Ascending aorta (tissue), 2 donors: Measurements from ENCODE around the gene FHIT. TPM values are rescaled to one million over a fixed set of nuclear protein-coding genes. Genes with fewer than 3 reads are reported as not detected.
A peak's percentile ranks its signal among the peaks of the same experiment; 100 is the strongest.

Experiments
- DNase-seq, 2 donors: peaks; one replicate each; pipeline ENCODE4 v3.0.0-alpha.2; 2019; ENCODE audit warnings: low spot score in 2 of 2
- H3K27ac ChIP-seq, 2 donors: fragments of 200-600 bp; sonication (generic); one replicate each; pipeline ENCODE4 v1.5.1; 2016 to 2017; ENCODE audit warnings: mild to moderate bottlenecking in 1 of 2
- H3K27me3 ChIP-seq: fragments of 200-600 bp; sonication (generic); one replicate; pipeline ENCODE4 v1.5.1; 2017
- H3K36me3 ChIP-seq, 2 donors: fragments of 200-600 bp; sonication (generic); one replicate each; pipeline ENCODE4 v1.5.1; 2016
- H3K4me1 ChIP-seq, 2 donors: fragments of 200-600 bp; sonication (generic); one replicate each; pipeline ENCODE4 v1.5.1; 2016 to 2017; ENCODE audit warnings: mild to moderate bottlenecking in 1 of 2
- H3K4me3 ChIP-seq, 2 donors: fragments of 200-600 bp; sonication (generic); one replicate each; pipeline ENCODE4 v1.5.1; 2016 to 2017; ENCODE audit warnings: mild to moderate bottlenecking in 1 of 2
- H3K9me3 ChIP-seq, 2 donors: fragments of 200-600 bp; sonication (generic); one replicate each; pipeline ENCODE4 v1.5.1; 2016
- CTCF ChIP-seq, 3 experiments: fragments of 200-600 bp in 2 of 3; fragments of 450-650 bp in 1 of 3; sonication (generic) in 2 of 3; IDR thresholded peaks; one replicate each; pipeline ENCODE4 v1.5.1; 2016 to 2019; ENCODE audit warnings: antibody characterized with exemption in 3 of 3, mild to moderate bottlenecking in 1 of 3, moderate library complexity in 1 of 3
- intact Hi-C: fragments of 100-400 bp; cut with DNase I; formaldehyde crosslinking; loops from one replicate; pipeline ENCODE4 v1.15.1; 2023
- total RNA-seq: library from RNA; depleted of rRNA; stranded (reverse); fragments of >200 nt; gene quantifications from one replicate; pipeline ENCODE4 v1.1.0, GENCODE V29; 2016

The FHIT gene
- total RNA-seq, 1 donor from 2014 or later, result 0.21 TPM

GRCh38 chr3:60728006-60728405 lies 523.2 kb downstream of the FHIT start:
- Histone ChIP-seq H3K4me3 (no peak overlapping the region), H3K27me3 (no peaks in the 10 kb centered on the region), H3K9me3 (no peaks in the 10 kb centered on the region), H3K27ac (no peak overlapping the region), H3K4me1 (no peaks in the 10 kb centered on the region), H3K36me3 (no peaks in the 10 kb centered on the region)
- intact Hi-C loops, result no loop called here
- no peak for TF ChIP-seq CTCF (IDR thresholded peaks at IDR 0.05)
- no peak for DNase-seq

- no peak overlapping the region for H3K4me3 ChIP-seq
- no peaks in the 10 kb centered on the region for H3K36me3 ChIP-seq
- H3K4me1 ChIP-seq, result peaks cover 0 to 4% of the 10 kb centered on the region in 2 donors
- H3K27me3 ChIP-seq, result no peaks in the 10 kb centered on the region
- intact Hi-C loops, result no loop called here
- no peaks in the 10 kb centered on the region for H3K9me3 ChIP-seq
- TF ChIP-seq CTCF (IDR thresholded peaks at IDR 0.05), result no peak
- peak overlapping the region in 1 of 2 donors; percentile 6 for H3K27ac ChIP-seq
- no peak for DNase-seq
These were observed 530.5 kb downstream of the FHIT start for GRCh38 chr3:60720736-60721135.

- TF ChIP-seq CTCF (IDR thresholded peaks at IDR 0.05), result no peak
- intact Hi-C loops, result no loop called here
These were observed 534.7 kb downstream of the FHIT start for GRCh38 chr3:60716573-60716972.

GRCh38 chr3:60708191-60708975 lies 542.9 kb downstream of the FHIT start:
- Histone ChIP-seq H3K4me1 (no peaks in the 10 kb centered on the region), H3K27ac (no peak overlapping the region), H3K27me3 (no peaks in the 10 kb centered on the region), H3K36me3 (no peaks in the 10 kb centered on the region), H3K4me3 (no peak overlapping the region), H3K9me3 (peaks cover 0 to 4% of the 10 kb centered on the region in 2 donors)
- DNase-seq, result no peak
- TF ChIP-seq CTCF (IDR thresholded peaks at IDR 0.05), result no peak
- intact Hi-C loops, result no loop called here

More at GRCh38 chr3:60716573-60716972, 534.7 kb downstream of the FHIT start:
- Histone ChIP-seq H3K27ac (no peak overlapping the region), H3K4me1 (peaks cover 0 to 3% of the 10 kb centered on the region in 2 donors), H3K9me3 (no peaks in the 10 kb centered on the region), H3K4me3 (no peak overlapping the region), H3K36me3 (no peaks in the 10 kb centered on the region), H3K27me3 (no peaks in the 10 kb centered on the region)
- DNase-seq, result no peak

GRCh38 chr3:60707452-60708020 lies 543.7 kb downstream of the FHIT start:
- DNase-seq, result no peak
- no peak overlapping the region for H3K4me3 ChIP-seq
- no peaks in the 10 kb centered on the region for H3K36me3 ChIP-seq
- no peak for TF ChIP-seq CTCF (IDR thresholded peaks at IDR 0.05)
- H3K27ac ChIP-seq, result no peak overlapping the region
- H3K9me3 ChIP-seq, result peaks cover 0 to 4% of the 10 kb centered on the region in 2 donors
- H3K27me3 ChIP-seq, result no peaks in the 10 kb centered on the region
- H3K4me1 ChIP-seq, result no peaks in the 10 kb centered on the region
- intact Hi-C loops, result no loop called here
